GM12878 (cell line): ENCODE data around the gene TNFRSF8. TPM values are rescaled to one million over a fixed set of nuclear protein-coding genes. Genes with fewer than 3 reads are reported as not detected.

Source experiments
- BHLHE40 ChIP-seq, 2 experiments: fragments of 450-650 bp in 1 of 2; IDR thresholded peaks; 2 replicates each; pipeline ENCODE4 v1.6.1; 2011 to 2017; ENCODE audit warnings: low read depth in 2 of 2, borderline replicate concordance in 1 of 2, improper control_type of control experiment in 1 of 2, low read length in 1 of 2, mild to moderate bottlenecking in 1 of 2
- CBFB ChIP-seq: IDR thresholded peaks from 2 replicates; pipeline ENCODE4 v1.6.1; 2016; ENCODE audit warnings: antibody characterized with exemption, low read depth
- CBX5 ChIP-seq: sonication (generic); IDR thresholded peaks from 2 replicates; pipeline ENCODE4 v1.6.1; 2016; ENCODE audit warnings: low read depth, moderate library complexity, mild to moderate bottlenecking, inconsistent platforms
- CHD4 ChIP-seq: fragments of 200-600 bp; sonication (generic); IDR thresholded peaks from 2 replicates; pipeline ENCODE4 v1.6.1; 2016; ENCODE audit warnings: mild to moderate bottlenecking
- CREM ChIP-seq: IDR thresholded peaks from 2 replicates; pipeline ENCODE4 v1.6.1; 2014; ENCODE audit warnings: antibody characterized with exemption, low read depth
- DPF2 ChIP-seq: fragments of 450-650 bp; IDR thresholded peaks from 2 replicates; pipeline ENCODE4 v1.6.1; 2017; ENCODE audit warnings: mild to moderate bottlenecking
- EP300 ChIP-seq, 2 experiments: fragments of 150-350 bp in 1 of 2; IDR thresholded peaks; 2 replicates each; pipeline ENCODE4 v1.6.1; 2011 to 2012; ENCODE audit warnings: low read depth in 2 of 2, low read length in 2 of 2, borderline replicate concordance in 1 of 2, improper control_type of control experiment in 1 of 2, inconsistent platforms in 1 of 2; ENCODE audit not compliant: control insufficient read depth in 1 of 2
- HCFC1 ChIP-seq: fragments of 150-350 bp; IDR thresholded peaks from 2 replicates; pipeline ENCODE4 v1.6.1; 2014; ENCODE audit warnings: low read length
- JUNB ChIP-seq: IDR thresholded peaks from 2 replicates; pipeline ENCODE4 v1.6.1; 2016; ENCODE audit warnings: antibody characterized with exemption, mild to moderate bottlenecking
- JUND ChIP-seq: IDR thresholded peaks from 2 replicates; pipeline ENCODE4 v1.6.1; 2012; ENCODE audit warnings: low read depth, mild to moderate bottlenecking, low read length, improper control_type of control experiment, moderate library complexity
- MXI1 ChIP-seq: fragments of 150-350 bp; IDR thresholded peaks from 2 replicates; pipeline ENCODE4 v1.6.1; 2011; ENCODE audit warnings: low read depth, mild to moderate bottlenecking, inconsistent platforms, low read length, improper control_type of control experiment
- POLR2AphosphoS2 ChIP-seq: IDR thresholded peaks from 2 replicates; pipeline ENCODE4 v1.6.1; 2011; ENCODE audit warnings: low read depth, mild to moderate bottlenecking, low read length, improper control_type of control experiment, moderate library complexity
- REST ChIP-seq: IDR thresholded peaks from 2 replicates; pipeline ENCODE4 v1.6.1; 2012; ENCODE audit warnings: mild to moderate bottlenecking, low read depth, low read length
- SMAD5 ChIP-seq: IDR thresholded peaks from 2 replicates; pipeline ENCODE4 v1.6.1; 2016; ENCODE audit warnings: antibody characterized with exemption, low read depth
- SMARCA5 ChIP-seq: fragments of 450-650 bp; IDR thresholded peaks from 2 replicates; pipeline ENCODE4 v1.6.1; 2017; ENCODE audit warnings: mild to moderate bottlenecking
- polyA plus RNA-seq, 11 experiments: library from polyadenylated mRNA; depleted of rRNA in 4 of 11; unstranded in 6 of 11; stranded (reverse) in 5 of 11; fragments of >200 nt; fragmentation: Nextera tagmentation in 4 of 11; fragmentation: Illumina TruSeq in 1 of 11; extraction: Ambion mirVana in 4 of 11; extraction: Trizol in 1 of 11; gene quantifications; 1 replicate in 1 of 11; 2 replicates in 10 of 11; pipeline versions ENCODE4 v1.2.1 to v1.2.3, GENCODE V29; 2011 to 2016; ENCODE audit warnings: inconsistent platforms in 2 of 11, missing spikeins in 2 of 11, low read depth in 1 of 11
- total RNA-seq, 4 experiments: library from RNA; depleted of rRNA in 3 of 4; stranded (reverse); fragments of >200 nt in 3 of 4; fragmentation: Illumina TruSeq in 1 of 4; extraction: Trizol in 1 of 4; gene quantifications; 2 replicates each; pipeline versions ENCODE4 v1.2.1 to v1.2.3, GENCODE V29; 2013 to 2021
- TF ChIP-seq, protein P1 (sequence below): IDR thresholded peaks from 2 replicates; pipeline ENCODE4 v1.6.1; 2011; ENCODE audit warnings: borderline replicate concordance, low read depth, mild to moderate bottlenecking, moderate library complexity, low read length; ENCODE audit not compliant: insufficient read depth, poor library complexity, severe bottlenecking
- TF ChIP-seq, protein P2 (sequence below): IDR thresholded peaks from 2 replicates; pipeline ENCODE4 v1.6.1; 2012; ENCODE audit warnings: low read depth, low read length, improper control_type of control experiment
- TF ChIP-seq, protein P3 (sequence below): fragments of 450-650 bp; IDR thresholded peaks from 2 replicates; pipeline ENCODE4 v1.6.1; 2017; ENCODE audit warnings: mild to moderate bottlenecking, low read depth, inconsistent platforms; ENCODE audit not compliant: poor library complexity, severe bottlenecking

TNFRSF8 gene
- total and polyA plus RNA-seq, 10 of the 15 experiments (the other 5 are each of a cell fraction or from before 2014, with no cell fraction given) = 9.8 to 114 (median 58.8) TPM

DNA sequence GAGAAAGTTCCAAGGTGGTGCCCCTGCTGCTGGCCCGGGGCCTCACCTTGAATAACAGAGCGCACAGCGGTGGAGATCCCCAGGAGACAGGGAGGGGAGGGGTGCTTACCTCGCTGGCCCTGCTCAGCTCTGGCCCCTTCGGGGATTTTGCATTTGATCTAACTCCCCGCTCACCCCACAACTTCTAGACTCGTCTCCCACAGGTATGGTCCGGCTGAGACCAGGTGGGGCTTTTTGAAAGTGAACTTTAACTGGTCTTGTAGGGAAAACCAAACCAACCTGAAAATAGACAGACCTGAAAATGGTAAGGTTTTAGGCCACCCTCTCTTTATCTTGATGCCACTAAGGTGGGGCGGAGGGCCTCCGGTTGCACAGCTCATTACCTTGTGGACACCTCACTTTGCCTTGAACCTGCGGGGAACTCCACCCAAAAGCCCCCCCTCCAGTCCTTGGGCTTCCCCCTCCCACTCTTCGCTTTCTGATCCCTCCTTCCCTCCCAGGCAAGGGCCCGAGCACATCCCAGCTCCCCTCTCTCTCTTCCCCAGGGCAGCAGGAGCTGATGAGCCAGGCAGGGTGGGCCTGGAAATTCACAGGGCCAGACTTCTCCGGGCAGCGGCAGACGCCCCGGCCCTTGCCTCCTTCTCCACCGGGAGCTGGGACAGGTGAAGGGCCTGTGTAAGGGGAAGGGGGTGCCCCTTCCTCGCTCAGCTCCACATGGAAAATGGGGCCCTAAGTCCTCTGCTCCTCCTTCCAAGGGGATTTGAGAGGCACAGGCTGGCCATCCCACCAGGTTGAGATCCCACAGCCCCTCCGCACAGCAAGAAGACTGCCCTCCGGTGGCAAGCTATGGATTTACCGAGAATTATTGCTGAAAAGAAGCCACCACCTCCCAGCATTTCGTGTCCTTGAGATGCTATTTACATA lies 16.1 kb downstream of the TNFRSF8 start (continued):
- TF ChIP-seq, protein P1, sequence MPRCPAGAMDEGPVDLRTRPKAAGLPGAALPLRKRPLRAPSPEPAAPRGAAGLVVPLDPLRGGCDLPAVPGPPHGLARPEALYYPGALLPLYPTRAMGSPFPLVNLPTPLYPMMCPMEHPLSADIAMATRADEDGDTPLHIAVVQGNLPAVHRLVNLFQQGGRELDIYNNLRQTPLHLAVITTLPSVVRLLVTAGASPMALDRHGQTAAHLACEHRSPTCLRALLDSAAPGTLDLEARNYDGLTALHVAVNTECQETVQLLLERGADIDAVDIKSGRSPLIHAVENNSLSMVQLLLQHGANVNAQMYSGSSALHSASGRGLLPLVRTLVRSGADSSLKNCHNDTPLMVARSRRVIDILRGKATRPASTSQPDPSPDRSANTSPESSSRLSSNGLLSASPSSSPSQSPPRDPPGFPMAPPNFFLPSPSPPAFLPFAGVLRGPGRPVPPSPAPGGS = peak; percentile 54
- TF ChIP-seq JUNB = no peak; the same call in 1 of the 2 replicates
- peak; percentile 54 for TF ChIP-seq DPF2
- TF ChIP-seq POLR2AphosphoS2 = peak; percentile 55
- TF ChIP-seq, protein P2, sequence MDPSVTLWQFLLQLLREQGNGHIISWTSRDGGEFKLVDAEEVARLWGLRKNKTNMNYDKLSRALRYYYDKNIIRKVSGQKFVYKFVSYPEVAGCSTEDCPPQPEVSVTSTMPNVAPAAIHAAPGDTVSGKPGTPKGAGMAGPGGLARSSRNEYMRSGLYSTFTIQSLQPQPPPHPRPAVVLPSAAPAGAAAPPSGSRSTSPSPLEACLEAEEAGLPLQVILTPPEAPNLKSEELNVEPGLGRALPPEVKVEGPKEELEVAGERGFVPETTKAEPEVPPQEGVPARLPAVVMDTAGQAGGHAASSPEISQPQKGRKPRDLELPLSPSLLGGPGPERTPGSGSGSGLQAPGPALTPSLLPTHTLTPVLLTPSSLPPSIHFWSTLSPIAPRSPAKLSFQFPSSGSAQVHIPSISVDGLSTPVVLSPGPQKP = no peak
- no peak for TF ChIP-seq REST
- no peak for TF ChIP-seq HCFC1
- TF ChIP-seq CREM = peak; percentile 17
- 0 out of 4 replicates have a peak, but pooled peaks have one; percentile 9 to 12 for TF ChIP-seq BHLHE40 (IDR thresholded peaks at IDR 0.05; ENCODE audit: borderline replicate concordance in 1 of 2, low read depth in 2 of 2, low read length in 1 of 2)
- no peak for TF ChIP-seq CBFB
- no peak for TF ChIP-seq CHD4
- peak in 1 of 2 experiments; percentile 11; a peak in 3 of 4 replicates for TF ChIP-seq EP300 (IDR thresholded peaks at IDR 0.05; ENCODE audit: borderline replicate concordance in 1 of 2, control insufficient read depth in 1 of 2, low read depth in 2 of 2, low read length in 2 of 2)
- TF ChIP-seq CBX5 = peak; percentile 54; the same call in 1 of the 2 replicates
- TF ChIP-seq, protein P3, sequence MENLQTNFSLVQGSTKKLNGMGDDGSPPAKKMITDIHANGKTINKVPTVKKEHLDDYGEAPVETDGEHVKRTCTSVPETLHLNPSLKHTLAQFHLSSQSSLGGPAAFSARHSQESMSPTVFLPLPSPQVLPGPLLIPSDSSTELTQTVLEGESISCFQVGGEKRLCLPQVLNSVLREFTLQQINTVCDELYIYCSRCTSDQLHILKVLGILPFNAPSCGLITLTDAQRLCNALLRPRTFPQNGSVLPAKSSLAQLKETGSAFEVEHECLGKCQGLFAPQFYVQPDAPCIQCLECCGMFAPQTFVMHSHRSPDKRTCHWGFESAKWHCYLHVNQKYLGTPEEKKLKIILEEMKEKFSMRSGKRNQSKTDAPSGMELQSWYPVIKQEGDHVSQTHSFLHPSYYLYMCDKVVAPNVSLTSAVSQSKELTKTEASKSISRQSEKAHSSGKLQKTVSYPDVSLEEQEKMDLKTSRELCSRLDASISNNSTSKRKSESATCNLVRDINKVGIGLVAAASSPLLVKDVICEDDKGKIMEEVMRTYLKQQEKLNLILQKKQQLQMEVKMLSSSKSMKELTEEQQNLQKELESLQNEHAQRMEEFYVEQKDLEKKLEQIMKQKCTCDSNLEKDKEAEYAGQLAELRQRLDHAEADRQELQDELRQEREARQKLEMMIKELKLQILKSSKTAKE = peak; percentile 51
- peak; percentile 86 for TF ChIP-seq SMARCA5
- TF ChIP-seq JUND = no peak
- TF ChIP-seq SMAD5 = peak; percentile 76
- TF ChIP-seq MXI1 = 0 out of 2 replicates have a peak, but pooled peaks have one; percentile 1
